ENCODE results near the gene SMOC1.

The SMOC1 gene

GRCh38 chr14:70052990-70053389 is 173.8 kb downstream of the SMOC1 start:
- no peak overlapping the region for H3K27ac ChIP-seq
- TF ChIP-seq ZFX (IDR thresholded peaks at IDR 0.05; ENCODE audit: borderline replicate concordance): no peak
- TF ChIP-seq CTCF (IDR thresholded peaks at IDR 0.05): no peak

DNA sequence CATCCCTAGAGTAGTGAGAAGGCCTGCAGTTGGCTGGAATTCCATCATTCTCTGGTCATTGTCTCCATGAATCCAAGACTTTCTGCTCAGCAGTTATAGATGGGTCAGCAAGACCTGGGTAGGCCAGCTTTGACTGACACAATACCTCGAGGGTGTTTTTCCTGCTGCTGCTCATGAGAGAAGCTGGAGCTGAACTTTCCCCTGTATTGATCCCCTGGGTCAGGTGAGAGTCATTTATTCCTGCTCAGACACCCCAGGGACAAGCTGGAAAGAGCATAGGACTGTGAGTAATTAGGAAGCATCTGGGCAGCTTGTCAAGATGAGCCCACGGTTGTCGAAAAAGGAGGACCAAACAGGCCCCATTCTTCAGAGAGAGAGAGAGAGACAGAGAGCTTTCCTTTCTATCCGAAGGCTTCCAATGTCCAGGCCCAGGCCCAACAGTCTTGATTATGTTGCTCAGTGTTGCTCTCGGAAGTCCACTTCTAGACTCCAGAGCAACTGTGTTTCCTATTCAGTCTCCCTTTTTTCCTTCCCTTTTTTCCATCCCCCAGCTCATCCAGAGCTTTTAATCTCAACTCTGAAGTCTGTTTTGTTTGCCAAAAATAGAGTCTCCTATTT is 178.4 kb downstream of the SMOC1 start:
- TF ChIP-seq CTCF (IDR thresholded peaks at IDR 0.05): no peak
- TF ChIP-seq ZFX (IDR thresholded peaks at IDR 0.05; ENCODE audit: borderline replicate concordance): no peak
- H3K27ac ChIP-seq: no peak overlapping the region

DNA sequence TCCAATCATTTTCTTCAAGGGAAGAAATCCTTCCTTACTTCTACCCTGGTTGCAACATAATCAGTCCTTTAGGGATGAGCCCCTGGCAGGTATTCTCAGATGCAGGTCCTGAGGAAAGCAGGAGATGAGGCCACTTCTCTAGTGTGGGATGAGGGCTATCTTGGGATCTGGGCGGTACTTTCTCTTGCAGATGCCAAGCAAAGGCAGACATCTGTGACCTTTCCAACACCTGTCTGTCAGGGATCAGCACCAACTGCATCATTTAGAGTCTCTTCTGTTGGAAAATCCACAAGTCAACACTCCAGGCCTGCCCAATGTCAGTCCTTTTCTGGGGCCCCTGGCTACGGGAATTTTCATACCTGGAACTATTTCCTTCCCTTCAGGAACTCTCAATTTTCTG is 180.3 kb downstream of the SMOC1 start:
- no peak overlapping the region for H3K27ac ChIP-seq
- TF ChIP-seq CTCF (IDR thresholded peaks at IDR 0.05) (no peak), ZFX (IDR thresholded peaks at IDR 0.05; ENCODE audit: borderline replicate concordance) (no peak)

GRCh38 chr14:70061108-70061507 is 181.9 kb downstream of the SMOC1 start:
- H3K27ac ChIP-seq: no peak overlapping the region
- TF ChIP-seq ZFX (IDR thresholded peaks at IDR 0.05; ENCODE audit: borderline replicate concordance): no peak
- no peak for TF ChIP-seq CTCF (IDR thresholded peaks at IDR 0.05)

DNA sequence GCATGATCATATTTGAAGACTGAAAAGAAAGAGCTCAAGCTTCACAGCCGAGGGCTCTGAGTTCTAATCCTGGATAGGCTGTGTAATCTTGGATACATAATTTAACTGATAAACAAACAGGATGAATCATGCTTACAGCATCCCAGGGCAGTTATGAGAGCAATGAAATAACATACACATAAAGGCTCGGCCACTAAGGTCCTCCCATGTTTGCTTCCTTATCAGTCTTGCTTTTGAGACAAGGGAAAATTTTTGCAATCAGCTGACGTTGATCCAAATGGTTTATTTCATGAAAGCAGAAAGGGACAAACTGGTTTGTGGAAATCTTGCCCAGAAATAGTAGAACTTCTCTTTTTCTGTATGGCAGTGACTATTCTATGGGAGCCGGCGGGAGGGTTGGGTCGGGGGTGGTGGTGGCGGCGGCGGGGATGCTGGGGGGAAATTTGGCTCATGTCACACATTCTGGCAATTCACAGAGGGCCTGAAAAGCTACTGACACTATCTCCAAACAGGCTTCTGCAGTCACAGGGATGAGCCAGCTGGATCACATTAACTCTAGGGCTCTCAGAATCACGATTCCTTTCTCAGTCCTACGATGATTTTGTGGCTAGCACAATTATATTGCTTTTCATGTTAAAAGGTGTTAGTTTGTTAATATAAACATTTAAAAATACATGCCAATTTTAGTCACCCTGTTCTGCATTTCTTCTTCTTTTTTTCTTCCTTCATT is 185.1 kb downstream of the SMOC1 start:
- H3K27ac ChIP-seq: no peak overlapping the region
- TF ChIP-seq CTCF (IDR thresholded peaks at IDR 0.05): no peak
- no peak for TF ChIP-seq ZFX (IDR thresholded peaks at IDR 0.05; ENCODE audit: borderline replicate concordance)

- no peak overlapping the region for H3K27ac ChIP-seq
- TF ChIP-seq ZFX (IDR thresholded peaks at IDR 0.05; ENCODE audit: borderline replicate concordance): no peak
- TF ChIP-seq CTCF (IDR thresholded peaks at IDR 0.05): no peak
Observed at GRCh38 chr14:70067810-70068209, 188.6 kb downstream of the SMOC1 start.

- TF ChIP-seq CTCF (IDR thresholded peaks at IDR 0.05) (no peak), ZFX (IDR thresholded peaks at IDR 0.05; ENCODE audit: borderline replicate concordance) (no peak)
- H3K27ac ChIP-seq: no peak overlapping the region
Observed at GRCh38 chr14:70069186-70069585, 190.0 kb downstream of the SMOC1 start.
